IPS-15b (cell line): ENCODE measurements around the gene KIF13A.

Experiments used
- H3K27me3 ChIP-seq: one replicate; pipeline ENCODE4 v1.6.1; 2013; ENCODE audit warnings: low read length; ENCODE audit not compliant: control insufficient read depth, insufficient read depth
- H3K36me3 ChIP-seq: one replicate; pipeline ENCODE4 v1.6.1; 2013; ENCODE audit warnings: low read length; ENCODE audit not compliant: control insufficient read depth, insufficient read depth
- H3K4me1 ChIP-seq: one replicate; pipeline ENCODE4 v1.6.1; 2013; ENCODE audit warnings: mild to moderate bottlenecking, low read length; ENCODE audit not compliant: control insufficient read depth, insufficient read depth
- H3K4me3 ChIP-seq: one replicate; pipeline ENCODE4 v1.5.1; 2013; ENCODE audit warnings: low read depth, low read length
- H3K9ac ChIP-seq: one replicate; pipeline ENCODE4 v1.6.1; 2013; ENCODE audit warnings: low read depth, mild to moderate bottlenecking, low read length
- H3K9me3 ChIP-seq: one replicate; pipeline ENCODE4 v1.6.1; 2013; ENCODE audit warnings: mild to moderate bottlenecking, low read length; ENCODE audit not compliant: control insufficient read depth, insufficient read depth

Gene KIF13A

DNA sequence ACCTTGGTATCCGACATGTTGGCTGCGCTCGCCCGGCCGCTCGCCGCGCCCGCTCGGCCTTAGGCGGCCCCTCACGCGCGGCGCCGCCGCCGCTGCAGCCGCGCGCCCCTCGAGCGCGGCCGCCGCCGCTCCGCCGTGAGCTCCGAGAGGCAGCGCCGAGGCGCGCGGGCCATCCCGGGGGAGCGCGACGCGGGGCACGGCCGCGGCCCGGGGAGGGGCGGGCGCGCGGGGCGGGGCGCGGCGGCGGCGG, at the start of gene KIF13A:
KIF13A (minus strand) TSS at position 189 of the 250 bp plus-strand sequence; CDS start at position 17, 172 bp downstream.
- Histone ChIP-seq H3K4me3 (peak within 1 kb of the TSS; percentile 78), H3K4me1 (peaks cover 15% of the 10 kb centered on the region), H3K36me3 (no peaks in the 10 kb centered on the region), H3K9ac (peak within 1 kb of the TSS; percentile 28), H3K27me3 (peaks cover 8% of the 10 kb centered on the region), H3K9me3 (no peaks in the 10 kb centered on the region)

DNA sequence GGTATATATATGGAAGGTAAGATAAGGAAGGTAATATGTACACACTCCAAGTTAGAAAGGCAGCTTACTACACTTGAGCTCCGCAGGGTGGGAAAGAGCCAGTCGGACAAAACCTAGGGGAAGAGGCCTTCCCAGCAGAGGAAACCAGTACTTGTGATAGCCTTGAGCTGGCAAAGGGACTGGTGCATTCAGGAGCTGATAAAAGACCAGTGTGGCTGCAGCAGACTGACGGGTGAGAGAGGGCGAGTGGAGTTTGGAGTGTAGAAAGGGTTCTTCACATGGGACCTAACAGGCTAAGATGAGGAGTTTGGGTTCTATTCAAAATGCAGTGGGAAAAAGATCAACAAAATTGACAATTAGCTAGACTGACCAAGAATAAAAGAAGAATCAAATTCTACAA, 49.3 kb upstream of the KIF13A start:
- Histone ChIP-seq H3K9ac (no peak overlapping the region), H3K36me3 (no peaks in the 10 kb centered on the region), H3K9me3 (no peaks in the 10 kb centered on the region), H3K27me3 (no peaks in the 10 kb centered on the region), H3K4me3 (no peak overlapping the region), H3K4me1 (no peaks in the 10 kb centered on the region)

GRCh38 chr6:18035330-18035854, 48.0 kb upstream of the KIF13A start:
- H3K9ac ChIP-seq: no peak overlapping the region
- H3K27me3 ChIP-seq: no peaks in the 10 kb centered on the region
- no peaks in the 10 kb centered on the region for H3K9me3 ChIP-seq
- no peaks in the 10 kb centered on the region for H3K4me1 ChIP-seq
- no peaks in the 10 kb centered on the region for H3K36me3 ChIP-seq
- no peak overlapping the region for H3K4me3 ChIP-seq

DNA sequence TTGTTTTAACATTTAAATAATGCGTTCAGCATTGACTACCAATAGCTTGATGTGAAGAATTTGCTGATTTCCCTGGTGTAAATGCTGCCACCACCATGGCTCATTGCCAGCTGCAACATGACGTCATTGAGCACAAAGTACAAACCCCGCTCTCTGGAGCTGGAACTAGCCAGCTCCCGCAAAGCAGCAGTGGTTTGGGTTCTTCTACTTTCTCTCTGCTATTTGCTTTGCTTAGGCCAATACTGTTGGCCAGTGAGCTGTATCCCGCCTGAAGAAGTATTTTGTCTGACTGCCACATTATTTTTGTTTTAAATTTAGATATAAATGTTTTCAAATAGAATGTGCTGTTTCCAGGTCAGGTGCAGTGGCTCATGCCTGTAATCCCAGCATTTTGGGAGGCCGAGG, 47.4 kb upstream of the KIF13A start:
- Histone ChIP-seq H3K9ac (no peak overlapping the region), H3K36me3 (no peaks in the 10 kb centered on the region), H3K4me3 (no peak overlapping the region), H3K27me3 (no peaks in the 10 kb centered on the region), H3K4me1 (no peaks in the 10 kb centered on the region), H3K9me3 (no peaks in the 10 kb centered on the region)

DNA sequence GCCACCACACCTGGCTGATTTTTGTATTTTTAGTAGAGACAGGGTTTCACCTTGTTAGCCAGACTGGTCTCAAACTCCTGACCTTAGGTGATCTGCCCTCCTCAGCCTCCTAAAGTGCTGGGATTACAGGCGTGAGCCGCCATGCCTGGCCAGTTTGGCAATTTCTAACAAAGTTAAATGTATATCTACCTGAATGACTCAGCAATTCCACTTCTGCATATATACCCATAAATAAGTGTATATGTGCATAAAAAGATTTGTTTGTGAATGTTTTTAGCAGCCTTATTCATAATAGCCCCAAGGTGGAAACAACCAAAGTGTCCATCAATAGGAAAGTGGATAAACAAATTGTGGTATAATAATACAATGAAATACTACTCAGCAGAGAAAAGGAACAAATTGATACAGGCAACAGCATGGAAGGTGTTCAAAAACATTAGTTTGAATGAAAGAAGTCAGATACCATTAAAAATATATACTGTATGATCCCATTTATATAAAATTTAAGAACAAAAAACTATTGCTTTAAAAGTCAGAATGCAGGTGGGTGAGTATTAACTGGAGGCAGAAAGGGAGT, 44.3 kb upstream of the KIF13A start:
- H3K36me3 ChIP-seq: no peaks in the 10 kb centered on the region
- H3K9ac ChIP-seq: no peak overlapping the region
- no peaks in the 10 kb centered on the region for H3K27me3 ChIP-seq
- no peaks in the 10 kb centered on the region for H3K4me1 ChIP-seq
- H3K9me3 ChIP-seq: no peaks in the 10 kb centered on the region
- H3K4me3 ChIP-seq: no peak overlapping the region

DNA sequence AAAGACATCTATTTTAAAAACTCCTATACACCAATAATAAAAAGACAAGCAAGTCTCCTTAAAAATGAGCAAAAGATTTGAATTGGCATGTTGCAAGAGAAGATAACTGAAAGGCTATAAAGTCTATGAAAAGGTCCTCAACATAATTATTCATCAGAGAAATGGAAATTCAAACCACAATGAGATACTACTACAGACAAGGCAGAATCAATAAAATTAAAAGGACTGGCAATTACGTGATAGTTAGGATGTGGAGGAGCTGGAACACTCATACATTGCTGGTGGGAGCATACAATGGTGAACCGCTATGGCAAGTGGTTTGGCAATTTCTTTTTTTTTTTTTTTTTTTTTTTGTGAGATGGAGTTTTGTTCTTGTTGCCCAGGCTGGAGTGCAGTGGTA, 43.8 kb upstream of the KIF13A start:
- no peak overlapping the region for H3K4me3 ChIP-seq
- H3K4me1 ChIP-seq: no peaks in the 10 kb centered on the region
- no peaks in the 10 kb centered on the region for H3K36me3 ChIP-seq
- H3K27me3 ChIP-seq: no peaks in the 10 kb centered on the region
- no peaks in the 10 kb centered on the region for H3K9me3 ChIP-seq
- no peak overlapping the region for H3K9ac ChIP-seq

- Histone ChIP-seq H3K36me3 (no peaks in the 10 kb centered on the region), H3K9ac (no peak overlapping the region), H3K4me1 (peaks cover 6% of the 10 kb centered on the region), H3K4me3 (no peak overlapping the region), H3K27me3 (no peaks in the 10 kb centered on the region), H3K9me3 (no peaks in the 10 kb centered on the region)
These were observed 40.9 kb upstream of the KIF13A start for GRCh38 chr6:18028332-18028731.

- no peak overlapping the region for H3K4me3 ChIP-seq
- H3K4me1 ChIP-seq: peaks cover 23% of the 10 kb centered on the region
- H3K9ac ChIP-seq: no peak overlapping the region
- H3K27me3 ChIP-seq: no peaks in the 10 kb centered on the region
- no peaks in the 10 kb centered on the region for H3K9me3 ChIP-seq
- no peaks in the 10 kb centered on the region for H3K36me3 ChIP-seq
These were observed 38.2 kb upstream of the KIF13A start for GRCh38 chr6:18025596-18025995.

GRCh38 chr6:18024876-18025275, 37.4 kb upstream of the KIF13A start:
- Histone ChIP-seq H3K4me3 (no peak overlapping the region), H3K27me3 (no peaks in the 10 kb centered on the region), H3K9ac (no peak overlapping the region)

GRCh38 chr6:18023891-18024290, 36.5 kb upstream of the KIF13A start:
- Histone ChIP-seq H3K9me3 (no peaks in the 10 kb centered on the region), H3K36me3 (no peaks in the 10 kb centered on the region), H3K27me3 (no peaks in the 10 kb centered on the region), H3K4me1 (peaks cover 23% of the 10 kb centered on the region), H3K9ac (no peak overlapping the region), H3K4me3 (no peak overlapping the region)

More at GRCh38 chr6:18024876-18025275, 37.4 kb upstream of the KIF13A start:
- H3K36me3 ChIP-seq: no peaks in the 10 kb centered on the region
- H3K9me3 ChIP-seq: no peaks in the 10 kb centered on the region
- H3K4me1 ChIP-seq: peaks cover 23% of the 10 kb centered on the region

DNA sequence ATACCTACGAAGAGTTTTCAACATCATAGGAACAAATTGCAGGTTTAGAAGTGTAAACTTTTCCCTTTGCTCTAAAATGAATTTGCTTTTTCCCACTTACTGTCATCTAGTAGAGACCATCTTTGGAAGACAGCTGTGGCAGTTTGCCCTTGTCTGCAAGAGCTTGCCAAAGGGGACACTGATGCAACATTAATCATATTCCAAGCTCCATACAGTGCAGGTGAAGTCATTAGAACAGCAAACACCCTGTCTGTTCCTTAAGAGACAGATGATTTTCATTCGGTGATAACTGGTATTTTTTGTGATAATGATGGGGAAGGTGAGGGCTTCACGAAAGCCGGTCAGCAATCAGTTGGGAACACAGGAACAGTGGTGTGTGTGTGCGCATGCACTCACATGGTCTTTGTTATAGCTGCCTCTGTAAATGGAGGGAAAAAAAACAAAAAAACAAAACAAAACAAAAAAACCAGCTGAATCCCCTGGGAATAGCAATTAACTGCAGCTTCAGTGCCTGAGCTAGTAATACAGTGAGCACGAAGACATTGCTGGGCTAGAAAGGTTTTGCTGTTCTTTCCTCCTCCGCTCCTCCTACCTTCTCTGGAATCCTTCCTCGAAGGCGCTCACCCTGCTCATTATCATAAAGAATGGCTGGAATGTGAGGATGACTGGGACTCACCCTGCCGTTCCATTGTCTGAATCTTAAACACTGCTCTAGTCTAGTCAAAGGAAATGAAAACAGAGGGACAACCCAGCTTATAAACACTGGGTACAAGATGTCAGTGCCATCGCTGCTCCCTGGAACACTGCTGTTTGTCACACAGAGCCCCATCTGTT, 35.2 kb upstream of the KIF13A start:
- Histone ChIP-seq H3K4me3 (peak overlapping the region; percentile 13), H3K36me3 (no peaks in the 10 kb centered on the region), H3K4me1 (peaks cover 23% of the 10 kb centered on the region), H3K9me3 (no peaks in the 10 kb centered on the region), H3K27me3 (no peaks in the 10 kb centered on the region), H3K9ac (peak overlapping the region; percentile 54)

- H3K27me3 ChIP-seq: no peaks in the 10 kb centered on the region
- H3K9ac ChIP-seq: peak overlapping the region; percentile 24
- no peak overlapping the region for H3K4me3 ChIP-seq
- H3K9me3 ChIP-seq: no peaks in the 10 kb centered on the region
- peaks cover 23% of the 10 kb centered on the region for H3K4me1 ChIP-seq
- H3K36me3 ChIP-seq: no peaks in the 10 kb centered on the region
These were observed 33.9 kb upstream of the KIF13A start for GRCh38 chr6:18021166-18021850.
